ENCODE measurements around the gene OPRL1.

DNA sequence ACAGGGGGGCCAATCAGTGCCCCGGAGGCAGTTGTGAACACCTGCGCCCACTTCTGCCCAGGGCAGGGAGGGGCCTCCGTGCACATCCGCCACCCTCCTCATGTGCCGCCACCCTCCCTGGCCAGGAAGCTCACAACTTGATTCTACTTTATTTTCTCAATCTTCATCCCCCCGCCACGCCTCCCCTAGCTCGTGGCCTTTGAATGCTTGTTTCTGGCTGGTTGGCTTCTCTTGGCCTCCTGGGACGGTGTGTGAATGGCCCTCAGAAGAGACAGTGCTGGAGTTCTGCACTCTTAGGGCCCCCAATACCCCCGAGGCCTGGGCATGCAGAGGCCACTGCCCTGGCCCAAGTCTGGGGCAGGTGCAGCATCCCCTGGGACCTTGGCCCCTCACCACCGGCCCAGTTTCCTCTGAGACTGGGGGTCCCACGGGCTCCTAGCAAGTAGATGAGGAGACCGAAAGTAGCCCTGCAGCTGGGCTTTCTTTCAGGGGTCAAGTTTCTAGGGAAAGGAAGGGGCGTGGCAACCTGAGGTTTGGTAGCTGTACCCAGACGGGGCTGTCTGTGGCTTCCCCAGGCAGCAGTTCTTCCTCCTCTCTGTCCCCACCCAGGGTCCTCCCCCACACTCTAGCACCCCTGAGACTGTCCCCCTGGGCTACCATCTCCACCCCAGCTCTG lies 1.9 kb upstream of the OPRL1 start:
- TF ChIP-seq, protein P1, sequence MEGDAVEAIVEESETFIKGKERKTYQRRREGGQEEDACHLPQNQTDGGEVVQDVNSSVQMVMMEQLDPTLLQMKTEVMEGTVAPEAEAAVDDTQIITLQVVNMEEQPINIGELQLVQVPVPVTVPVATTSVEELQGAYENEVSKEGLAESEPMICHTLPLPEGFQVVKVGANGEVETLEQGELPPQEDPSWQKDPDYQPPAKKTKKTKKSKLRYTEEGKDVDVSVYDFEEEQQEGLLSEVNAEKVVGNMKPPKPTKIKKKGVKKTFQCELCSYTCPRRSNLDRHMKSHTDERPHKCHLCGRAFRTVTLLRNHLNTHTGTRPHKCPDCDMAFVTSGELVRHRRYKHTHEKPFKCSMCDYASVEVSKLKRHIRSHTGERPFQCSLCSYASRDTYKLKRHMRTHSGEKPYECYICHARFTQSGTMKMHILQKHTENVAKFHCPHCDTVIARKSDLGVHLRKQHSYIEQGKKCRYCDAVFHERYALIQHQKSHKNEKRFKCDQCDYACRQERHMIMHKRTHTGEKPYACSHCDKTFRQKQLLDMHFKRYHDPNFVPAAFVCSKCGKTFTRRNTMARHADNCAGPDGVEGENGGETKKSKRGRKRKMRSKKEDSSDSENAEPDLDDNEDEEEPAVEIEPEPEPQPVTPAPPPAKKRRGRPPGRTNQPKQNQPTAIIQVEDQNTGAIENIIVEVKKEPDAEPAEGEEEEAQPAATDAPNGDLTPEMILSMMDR (IDR thresholded peaks at IDR 0.05; ENCODE audit: insufficient read depth, low read length, poor library complexity, severe bottlenecking) = no peak
- TF ChIP-seq EZH2phosphoT487 (conservative IDR thresholded peaks at IDR 0.05; ENCODE audit: low read length) = no peak
